Inflammatory macrophage treated with lipopolysaccharide for 1 hour (primary cell): ENCODE results near the gene BATF3.
"Not testable (repeated sequence)": the region's sequence is repeated elsewhere in the genome, so short reads cannot be mapped to it uniquely, and the experiment has no call there.

ENCODE experiments used
- DNase-seq, 2 donors: peaks; one replicate each; pipeline ENCODE4 v3.0.0-alpha.2; 2020 to 2022

BATF3 gene

GRCh38 chr1:212652609-212653008 lies 47.0 kb downstream of the BATF3 start:
- DNase-seq = no peak

- no peak for DNase-seq
Observed at GRCh38 chr1:212651977-212652376, 47.7 kb downstream of the BATF3 start.

- no peak for DNase-seq
Observed at GRCh38 chr1:212651521-212651920, 48.1 kb downstream of the BATF3 start.

GRCh38 chr1:212650228-212650627 lies 49.4 kb downstream of the BATF3 start:
- no peak for DNase-seq

GRCh38 chr1:212649020-212649419 lies 50.6 kb downstream of the BATF3 start:
- DNase-seq = no peak

GRCh38 chr1:212648431-212648830 lies 51.2 kb downstream of the BATF3 start:
- no peak for DNase-seq

GRCh38 chr1:212647004-212647403 lies 52.6 kb downstream of the BATF3 start:
- no peak for DNase-seq

- no peak for DNase-seq
Observed at GRCh38 chr1:212646588-212646987, 53.1 kb downstream of the BATF3 start.

- no peak for DNase-seq
Observed at GRCh38 chr1:212645546-212646543, 53.8 kb downstream of the BATF3 start.

GRCh38 chr1:212644866-212645545 lies 54.6 kb downstream of the BATF3 start:
- no peak for DNase-seq

- no peak for DNase-seq
Observed at GRCh38 chr1:212643877-212644276, 55.8 kb downstream of the BATF3 start.

GRCh38 chr1:212641956-212642355 lies 57.7 kb downstream of the BATF3 start:
- DNase-seq = no peak

GRCh38 chr1:212640223-212640878 lies 59.3 kb downstream of the BATF3 start:
- no peak for DNase-seq

GRCh38 chr1:212639524-212639923 lies 60.1 kb downstream of the BATF3 start:
- DNase-seq = not testable (repeated sequence)

GRCh38 chr1:212638492-212639151 lies 61.0 kb downstream of the BATF3 start:
- DNase-seq = no peak

GRCh38 chr1:212637902-212638301 lies 61.7 kb downstream of the BATF3 start:
- DNase-seq = no peak
